DOHH2 (cell line): ENCODE data around the gene NDUFA5.

ENCODE experiments used
- EZH2phosphoT487 ChIP-seq: fragments of 200-600 bp; sonication (generic); IDR thresholded peaks from 2 replicates; pipeline ENCODE4 v1.6.1; 2017; ENCODE audit warnings: borderline replicate concordance, mild to moderate bottlenecking, antibody characterized with exemption, low read length, moderate library complexity, mixed read lengths
- TF ChIP-seq, protein P1 (sequence below): fragments of 200-600 bp; sonication (generic); IDR thresholded peaks from one replicate; pipeline ENCODE4 v1.5.1; 2014; ENCODE audit warnings: antibody characterized with exemption, mild to moderate bottlenecking, low read depth, low read length; ENCODE audit not compliant: poor library complexity, severe bottlenecking

- TF ChIP-seq, protein P1, sequence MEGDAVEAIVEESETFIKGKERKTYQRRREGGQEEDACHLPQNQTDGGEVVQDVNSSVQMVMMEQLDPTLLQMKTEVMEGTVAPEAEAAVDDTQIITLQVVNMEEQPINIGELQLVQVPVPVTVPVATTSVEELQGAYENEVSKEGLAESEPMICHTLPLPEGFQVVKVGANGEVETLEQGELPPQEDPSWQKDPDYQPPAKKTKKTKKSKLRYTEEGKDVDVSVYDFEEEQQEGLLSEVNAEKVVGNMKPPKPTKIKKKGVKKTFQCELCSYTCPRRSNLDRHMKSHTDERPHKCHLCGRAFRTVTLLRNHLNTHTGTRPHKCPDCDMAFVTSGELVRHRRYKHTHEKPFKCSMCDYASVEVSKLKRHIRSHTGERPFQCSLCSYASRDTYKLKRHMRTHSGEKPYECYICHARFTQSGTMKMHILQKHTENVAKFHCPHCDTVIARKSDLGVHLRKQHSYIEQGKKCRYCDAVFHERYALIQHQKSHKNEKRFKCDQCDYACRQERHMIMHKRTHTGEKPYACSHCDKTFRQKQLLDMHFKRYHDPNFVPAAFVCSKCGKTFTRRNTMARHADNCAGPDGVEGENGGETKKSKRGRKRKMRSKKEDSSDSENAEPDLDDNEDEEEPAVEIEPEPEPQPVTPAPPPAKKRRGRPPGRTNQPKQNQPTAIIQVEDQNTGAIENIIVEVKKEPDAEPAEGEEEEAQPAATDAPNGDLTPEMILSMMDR: no peak
- no peak for TF ChIP-seq EZH2phosphoT487
Observed at GRCh38 chr7:123557398-123558288, at the start of gene NDUFA5.
